Upper lobe of left lung (tissue), 4 donors: ENCODE data around the gene PRICKLE1.

ENCODE experiments used
- CTCF ChIP-seq, 6 experiments: fragments of 450-650 bp in 4 of 6; fragments of 200-600 bp in 2 of 6; sonication (generic) in 2 of 6; IDR thresholded peaks; one replicate each; pipeline ENCODE4 v1.5.1; 2016 to 2019; ENCODE audit warnings: antibody characterized with exemption in 6 of 6
- EP300 ChIP-seq, 4 donors: sonication (generic); formaldehyde crosslinking; IDR thresholded peaks; one replicate each; pipeline ENCODE4 v1.5.1; 2017; ENCODE audit warnings: antibody characterized with exemption in 4 of 4, control low read depth in 2 of 4
- POLR2A ChIP-seq, 4 donors: fragments of 450-650 bp; IDR thresholded peaks; one replicate each; pipeline ENCODE4 v1.5.1; 2016 to 2017; ENCODE audit warnings: antibody characterized with exemption in 4 of 4, mild to moderate bottlenecking in 2 of 4

DNA sequence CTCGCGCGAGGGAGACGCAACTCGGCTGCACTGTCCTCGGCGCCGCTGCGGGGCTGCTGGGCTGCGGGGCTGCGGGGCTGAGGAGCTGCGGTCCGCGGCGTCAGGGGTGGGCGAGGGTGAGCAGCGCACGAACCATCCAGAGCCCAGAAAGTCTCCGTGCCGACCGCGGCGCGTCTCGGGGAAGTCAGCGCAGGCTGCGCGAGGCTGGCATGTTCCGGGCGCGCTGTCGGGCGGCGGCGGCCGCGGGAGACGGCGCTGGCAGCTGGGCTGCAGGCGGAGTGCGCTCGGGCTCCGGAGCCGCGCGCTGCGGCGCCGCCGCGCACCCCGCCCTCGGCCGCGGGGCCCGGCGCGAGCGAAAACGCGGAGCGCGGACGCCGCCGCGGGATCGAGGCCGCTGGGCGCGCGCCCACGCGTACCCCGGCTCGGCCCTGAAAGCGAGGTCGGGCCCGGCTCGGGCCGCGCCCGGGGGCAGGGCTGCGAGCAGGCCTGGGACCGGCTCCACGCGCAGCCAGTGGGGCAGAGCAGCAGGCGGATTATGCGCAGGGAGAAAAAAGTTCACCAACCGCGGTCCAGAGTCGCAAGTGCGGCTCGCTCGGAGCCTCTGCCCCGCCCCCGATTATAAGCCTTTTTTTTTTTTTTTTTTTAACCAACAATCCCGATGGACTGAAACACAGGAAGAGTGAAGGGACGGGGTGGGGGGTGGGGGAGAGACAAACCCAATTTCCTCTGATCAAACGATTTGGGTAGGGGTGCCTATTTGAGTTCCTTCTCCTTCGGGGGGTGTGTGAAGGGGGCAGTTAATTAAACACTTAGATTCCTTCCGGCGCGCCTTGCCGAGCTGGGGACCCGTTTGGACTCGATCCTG, at the start of gene PRICKLE1:
- TF ChIP-seq EP300 (IDR thresholded peaks at IDR 0.05), result no peak
- TF ChIP-seq CTCF (IDR thresholded peaks at IDR 0.05), result peak in 1 of 6 experiments; percentile 9
- TF ChIP-seq POLR2A (IDR thresholded peaks at IDR 0.05), result peak in 1 of 4 donors; percentile 12
